ENCODE results near the gene UXS1.

Gene UXS1

DNA sequence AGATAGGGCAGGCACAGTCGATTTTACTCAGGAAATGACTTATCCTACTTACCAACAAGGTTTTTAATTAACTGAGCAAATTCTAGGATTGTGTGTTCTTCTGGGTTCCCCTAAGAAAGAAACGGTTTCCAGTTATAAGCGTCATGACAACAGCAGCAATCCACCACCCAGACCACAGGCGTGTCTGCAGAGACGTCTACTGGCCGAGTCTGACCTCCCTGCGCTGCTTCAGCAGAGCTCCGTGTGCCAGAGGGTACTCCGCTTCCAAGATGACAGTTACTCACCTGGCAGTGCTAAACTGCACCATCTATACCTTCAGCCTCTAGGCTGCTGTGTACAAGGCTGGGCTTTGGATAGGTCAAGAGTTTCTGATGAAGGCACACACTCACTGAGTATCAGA is 95.4 kb downstream of the UXS1 start:
- TF ChIP-seq, protein P1, sequence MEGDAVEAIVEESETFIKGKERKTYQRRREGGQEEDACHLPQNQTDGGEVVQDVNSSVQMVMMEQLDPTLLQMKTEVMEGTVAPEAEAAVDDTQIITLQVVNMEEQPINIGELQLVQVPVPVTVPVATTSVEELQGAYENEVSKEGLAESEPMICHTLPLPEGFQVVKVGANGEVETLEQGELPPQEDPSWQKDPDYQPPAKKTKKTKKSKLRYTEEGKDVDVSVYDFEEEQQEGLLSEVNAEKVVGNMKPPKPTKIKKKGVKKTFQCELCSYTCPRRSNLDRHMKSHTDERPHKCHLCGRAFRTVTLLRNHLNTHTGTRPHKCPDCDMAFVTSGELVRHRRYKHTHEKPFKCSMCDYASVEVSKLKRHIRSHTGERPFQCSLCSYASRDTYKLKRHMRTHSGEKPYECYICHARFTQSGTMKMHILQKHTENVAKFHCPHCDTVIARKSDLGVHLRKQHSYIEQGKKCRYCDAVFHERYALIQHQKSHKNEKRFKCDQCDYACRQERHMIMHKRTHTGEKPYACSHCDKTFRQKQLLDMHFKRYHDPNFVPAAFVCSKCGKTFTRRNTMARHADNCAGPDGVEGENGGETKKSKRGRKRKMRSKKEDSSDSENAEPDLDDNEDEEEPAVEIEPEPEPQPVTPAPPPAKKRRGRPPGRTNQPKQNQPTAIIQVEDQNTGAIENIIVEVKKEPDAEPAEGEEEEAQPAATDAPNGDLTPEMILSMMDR (IDR thresholded peaks at IDR 0.05; ENCODE audit: extremely low read depth, insufficient read depth, missing control alignments) = no peak
- in situ Hi-C loops (cut with MboI; ENCODE audit: low pct_unique_long_range_greater_than_20kb, low sequenced_read_pairs, unreplicated experiment) = loop anchor here (25.0 kb wide), 1 partner anchor 511 kb away; no protein-coding TSS in a partner anchor
- DNase-seq (ENCODE audit: low spot score) = no peak

DNA sequence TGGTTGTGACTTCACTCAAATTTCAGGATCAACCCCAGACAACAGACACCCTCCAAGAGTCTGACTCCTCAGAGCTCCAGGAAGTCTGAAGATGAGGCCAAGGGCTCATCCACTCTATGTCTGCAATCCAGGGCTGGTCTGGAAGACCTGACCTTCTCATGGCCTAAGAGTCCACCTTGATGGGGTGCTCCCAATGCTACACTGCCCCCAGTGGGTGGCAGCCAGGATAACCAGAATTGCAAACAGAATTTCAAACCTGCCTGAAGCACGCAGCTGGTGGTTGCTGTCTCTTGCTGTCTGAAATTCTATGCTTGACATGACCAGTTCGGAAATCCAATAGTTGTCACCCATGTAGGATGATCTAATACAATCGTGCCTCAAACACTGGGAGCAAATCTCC is 96.0 kb downstream of the UXS1 start:
- TF ChIP-seq, protein P1 (IDR thresholded peaks at IDR 0.05; ENCODE audit: extremely low read depth, insufficient read depth, missing control alignments) = peak; percentile 44
- in situ Hi-C loops (cut with MboI; ENCODE audit: low pct_unique_long_range_greater_than_20kb, low sequenced_read_pairs, unreplicated experiment) = loop anchor here (25.0 kb wide), 1 partner anchor 511 kb away; no protein-coding TSS in a partner anchor
- no peak for DNase-seq (ENCODE audit: low spot score)

DNA sequence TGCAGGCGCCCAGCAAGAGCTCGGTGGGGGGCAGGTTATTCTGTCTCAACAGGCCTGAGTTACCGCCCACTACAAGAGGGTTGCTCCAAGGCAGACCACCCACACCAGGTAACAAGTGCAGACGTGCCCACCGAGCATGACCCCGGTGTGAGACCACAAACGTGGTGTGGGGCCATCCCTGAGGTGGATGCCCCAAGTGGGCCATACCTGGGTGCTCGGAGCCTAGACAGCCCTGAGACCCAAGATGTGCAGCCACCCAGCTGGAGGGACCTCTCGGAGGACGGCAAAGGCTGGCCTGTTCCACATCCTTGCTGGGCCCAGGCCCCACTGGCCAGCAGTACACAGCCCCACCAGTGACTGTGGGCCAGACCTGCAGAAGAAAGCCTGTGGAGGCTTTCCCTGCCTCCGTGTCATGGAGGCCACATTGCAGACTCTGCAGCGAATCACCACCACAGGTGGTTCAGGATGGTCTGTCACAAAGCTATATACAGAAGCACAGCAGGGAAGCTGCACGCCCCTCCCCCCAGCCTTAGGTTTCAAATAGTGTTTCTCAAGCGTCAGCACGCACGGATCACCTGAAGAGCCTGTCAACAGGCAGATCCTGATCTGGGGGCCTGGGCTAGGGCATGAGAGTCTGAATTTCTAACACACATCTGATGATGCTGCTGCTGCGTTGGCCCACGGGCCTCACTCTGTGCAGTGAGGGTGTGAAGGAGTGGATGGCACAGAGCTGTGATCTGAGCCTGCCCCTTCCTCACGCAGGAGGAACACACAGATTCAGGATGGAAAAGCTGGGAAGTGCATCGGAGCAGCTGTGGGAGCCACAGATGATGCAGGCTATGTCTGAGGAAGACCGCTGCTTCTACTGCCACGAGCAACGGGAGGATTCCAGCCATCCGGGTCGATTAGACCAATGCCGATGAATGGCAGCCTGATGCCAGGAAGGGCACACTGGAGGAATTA is 96.8 kb downstream of the UXS1 start:
- in situ Hi-C loops (cut with MboI; ENCODE audit: low pct_unique_long_range_greater_than_20kb, low sequenced_read_pairs, unreplicated experiment) = loop anchor here (25.0 kb wide), 1 partner anchor 510 kb away; no protein-coding TSS in a partner anchor
- TF ChIP-seq, protein P1 (IDR thresholded peaks at IDR 0.05; ENCODE audit: extremely low read depth, insufficient read depth, missing control alignments) = no peak
- DNase-seq (ENCODE audit: low spot score) = no peak

DNA sequence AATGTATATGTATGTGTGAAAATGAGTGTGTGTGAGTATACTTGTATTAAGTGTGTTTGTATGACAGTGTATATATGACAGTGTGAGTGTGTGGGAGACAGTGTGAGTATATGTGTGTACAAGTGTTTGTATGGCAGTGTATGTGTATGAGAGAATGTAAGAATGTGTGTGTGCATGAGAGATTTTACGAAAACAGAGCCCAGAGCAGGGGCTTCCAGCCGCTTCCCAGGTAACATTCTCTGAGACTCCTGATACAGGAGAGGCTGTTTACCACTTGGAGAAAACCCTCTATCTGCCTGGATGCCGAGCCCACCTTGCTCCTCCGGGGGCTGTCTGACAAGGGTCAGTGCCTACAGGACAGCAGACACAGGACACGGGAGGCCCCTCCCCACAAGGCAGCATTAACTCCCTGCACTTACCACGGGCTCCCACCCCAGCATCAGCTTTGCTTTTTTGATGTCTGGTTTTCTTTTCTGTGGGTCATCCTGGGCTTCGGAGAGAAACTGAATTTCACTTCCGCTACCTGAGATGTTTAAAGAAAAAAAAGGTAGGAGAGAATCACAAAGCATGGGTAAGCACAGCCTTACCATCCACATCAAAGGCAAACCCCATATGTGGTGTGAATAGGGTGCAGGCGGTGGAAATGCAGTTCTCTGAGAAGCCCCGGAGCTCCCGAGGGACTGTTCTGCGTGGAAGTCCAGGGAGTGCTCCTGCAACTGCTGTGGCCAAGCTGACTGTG is 97.6 kb downstream of the UXS1 start:
- TF ChIP-seq, protein P1 (IDR thresholded peaks at IDR 0.05; ENCODE audit: extremely low read depth, insufficient read depth, missing control alignments) = no peak
- DNase-seq (ENCODE audit: low spot score) = no peak
- in situ Hi-C loops (cut with MboI; ENCODE audit: low pct_unique_long_range_greater_than_20kb, low sequenced_read_pairs, unreplicated experiment) = loop anchor here (25.0 kb wide), 1 partner anchor 509 kb away; no protein-coding TSS in a partner anchor

DNA sequence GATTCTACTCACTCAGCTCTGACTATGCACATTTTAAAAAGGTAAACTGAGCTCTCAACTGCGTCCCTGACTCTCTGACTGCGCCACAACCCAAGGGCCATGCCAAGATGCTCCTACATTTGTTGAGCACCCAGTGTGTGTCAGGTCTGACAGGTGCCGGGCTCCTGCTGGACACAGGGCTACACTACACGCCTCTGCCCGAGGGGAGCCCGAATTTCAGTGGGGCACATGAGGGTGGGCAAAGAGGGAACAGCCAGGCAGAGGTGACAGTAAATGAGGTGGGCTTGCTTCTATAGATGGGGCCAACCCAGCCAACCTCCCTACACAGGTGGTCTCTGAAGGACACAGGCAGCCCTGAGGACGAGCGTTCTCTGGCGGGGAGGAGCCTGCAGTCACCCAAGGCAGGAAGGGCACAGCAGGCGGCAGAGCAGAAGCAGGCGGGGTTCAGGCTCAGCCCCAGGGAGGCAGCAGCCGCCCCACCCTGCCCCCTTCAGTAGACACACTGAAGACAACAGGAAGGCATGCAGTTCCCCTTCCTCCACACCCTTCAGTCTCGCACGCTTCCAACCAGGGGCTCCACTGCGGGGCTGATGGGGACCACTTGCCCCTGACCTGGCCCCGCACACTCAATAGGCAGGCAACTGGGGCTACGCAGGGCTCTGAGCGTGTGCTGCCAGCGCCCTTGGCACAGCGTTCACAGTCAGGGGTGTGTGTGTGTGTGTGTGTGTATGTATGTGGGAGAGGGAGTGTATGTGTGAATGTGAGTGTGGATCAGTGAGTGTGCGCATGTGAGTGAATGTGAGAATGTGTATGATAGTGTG is 98.4 kb downstream of the UXS1 start:
- TF ChIP-seq, protein P1 (IDR thresholded peaks at IDR 0.05; ENCODE audit: extremely low read depth, insufficient read depth, missing control alignments) = no peak
- DNase-seq (ENCODE audit: low spot score) = no peak
- in situ Hi-C loops (cut with MboI; ENCODE audit: low pct_unique_long_range_greater_than_20kb, low sequenced_read_pairs, unreplicated experiment) = loop anchor here (25.0 kb wide), 1 partner anchor 508 kb away; no protein-coding TSS in a partner anchor

Data from GM13977 (cell line).